Mesothelial cell of epicardium (in vitro differentiated cells): ENCODE results near the gene ITGAL. TPM values are rescaled to one million over a fixed set of nuclear protein-coding genes. Genes with fewer than 3 reads are reported as not detected.

Experiments
- DNase-seq, 2 experiments: peaks; one replicate each; pipeline ENCODE4 v3.0.0; 2021; ENCODE audit warnings: low spot score in 2 of 2; ENCODE audit not compliant: unreplicated experiment in 2 of 2
- H3K27ac Mint-ChIP-seq: 2 replicates; pipeline ENCODE4 v1.8.0; 2021; ENCODE audit warnings: mixed read lengths
- H3K27me3 Mint-ChIP-seq: 2 replicates; pipeline ENCODE4 v1.8.0; 2021; ENCODE audit warnings: low read depth, mixed read lengths
- H3K36me3 Mint-ChIP-seq: 2 replicates; pipeline ENCODE4 v1.8.0; 2021; ENCODE audit warnings: mixed read lengths
- H3K4me1 Mint-ChIP-seq: 2 replicates; pipeline ENCODE4 v1.8.0; 2021; ENCODE audit warnings: mixed read lengths
- H3K4me3 Mint-ChIP-seq: 2 replicates; pipeline ENCODE4 v1.8.0; 2021; ENCODE audit warnings: mild to moderate bottlenecking, moderate library complexity, mixed read lengths
- H3K9me3 Mint-ChIP-seq: 2 replicates; pipeline ENCODE4 v1.8.0; 2021; ENCODE audit warnings: mixed read lengths
- CTCF ChIP-seq: fragments of 200-600 bp; sonication (generic); IDR thresholded peaks from one replicate; pipeline ENCODE4 v1.5.0; 2021; ENCODE audit warnings: antibody characterized with exemption; ENCODE audit not compliant: unreplicated experiment
- total RNA-seq: library from RNA; stranded (reverse); gene quantifications from 3 replicates; pipeline ENCODE4 v1.2.1, GENCODE V29; 2021

The ITGAL gene
- total RNA-seq, 1 donor from 2014 or later = not detected

GRCh38 chr16:30526823-30527634 lies 54.5 kb downstream of the ITGAL start:
- Mint-ChIP-seq H3K27ac (peak overlapping the region; percentile 98), H3K4me1 (peaks cover 25% of the 10 kb centered on the region)

GRCh38 chr16:30527635-30528178 lies 55.2 kb downstream of the ITGAL start:
- TF ChIP-seq CTCF = no peak
- H3K27me3 Mint-ChIP-seq = no peaks in the 10 kb centered on the region
- peak in 1 of 2 experiments; percentile 77 for DNase-seq
- peak overlapping the region; percentile 67 for H3K4me3 Mint-ChIP-seq
- peaks cover 9% of the 10 kb centered on the region for H3K36me3 Mint-ChIP-seq
- no peaks in the 10 kb centered on the region for H3K9me3 Mint-ChIP-seq
- peaks cover 25% of the 10 kb centered on the region for H3K4me1 Mint-ChIP-seq
- H3K27ac Mint-ChIP-seq = peak overlapping the region; percentile 98

More at GRCh38 chr16:30526823-30527634, 54.5 kb downstream of the ITGAL start:
- Mint-ChIP-seq H3K4me3 (peak overlapping the region; percentile 67), H3K36me3 (peaks cover 9% of the 10 kb centered on the region), H3K27me3 (no peaks in the 10 kb centered on the region), H3K9me3 (no peaks in the 10 kb centered on the region)
- peak; percentile 96 to 97 for DNase-seq
- no peak for TF ChIP-seq CTCF

GRCh38 chr16:30528799-30529457 lies 56.4 kb downstream of the ITGAL start:
- no peak for DNase-seq
- H3K27me3 Mint-ChIP-seq = no peaks in the 10 kb centered on the region
- H3K4me1 Mint-ChIP-seq = peaks cover 29% of the 10 kb centered on the region
- H3K4me3 Mint-ChIP-seq = no peak overlapping the region
- H3K9me3 Mint-ChIP-seq = no peaks in the 10 kb centered on the region
- H3K36me3 Mint-ChIP-seq = peaks cover 9% of the 10 kb centered on the region
- no peak for TF ChIP-seq CTCF
- peak overlapping the region; percentile 98 for H3K27ac Mint-ChIP-seq

GRCh38 chr16:30530163-30531037 lies 57.9 kb downstream of the ITGAL start:
- Mint-ChIP-seq H3K27me3 (no peaks in the 10 kb centered on the region), H3K36me3 (peaks cover 6% of the 10 kb centered on the region), H3K4me3 (no peak overlapping the region), H3K4me1 (peaks cover 35% of the 10 kb centered on the region), H3K27ac (peak overlapping the region; percentile 57), H3K9me3 (no peaks in the 10 kb centered on the region)
- TF ChIP-seq CTCF = no peak
- no peak for DNase-seq
